GM19463 (cell line): ENCODE measurements around the gene PPA1.
"Not testable (repeated sequence)": the region's sequence is repeated elsewhere in the genome, so short reads cannot be mapped to it uniquely, and the experiment has no call there.

Experiments used
- ATAC-seq: cut with Tn5 transposase; IDR thresholded peaks from one replicate; pipeline ENCODE4 v1.9.1; 2021; ENCODE audit warnings: mild to moderate bottlenecking, moderate library complexity; ENCODE audit not compliant: unreplicated experiment

The PPA1 gene

DNA sequence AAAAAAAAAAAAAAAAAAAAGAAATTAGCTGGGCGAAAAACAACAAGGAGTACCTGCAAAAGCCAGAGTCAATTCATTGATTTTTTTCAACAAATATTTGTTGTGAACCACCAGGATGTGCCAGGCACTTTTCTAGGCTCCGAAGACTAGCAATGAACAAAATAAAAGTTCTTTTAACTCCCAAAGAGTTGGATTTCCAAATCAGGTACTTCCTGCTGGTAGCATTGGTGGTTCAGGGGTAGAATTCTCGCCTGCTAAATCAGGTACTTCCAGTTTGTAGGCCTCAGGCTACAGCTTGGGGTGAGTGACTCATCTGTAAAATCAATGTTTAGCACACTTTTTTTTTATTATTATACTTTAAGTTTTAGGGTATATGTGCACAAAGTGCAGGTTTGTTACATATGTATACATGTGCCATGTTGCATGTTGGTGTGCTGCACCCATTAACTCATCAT, 10.9 kb downstream of the PPA1 start:
- no peak for ATAC-seq

DNA sequence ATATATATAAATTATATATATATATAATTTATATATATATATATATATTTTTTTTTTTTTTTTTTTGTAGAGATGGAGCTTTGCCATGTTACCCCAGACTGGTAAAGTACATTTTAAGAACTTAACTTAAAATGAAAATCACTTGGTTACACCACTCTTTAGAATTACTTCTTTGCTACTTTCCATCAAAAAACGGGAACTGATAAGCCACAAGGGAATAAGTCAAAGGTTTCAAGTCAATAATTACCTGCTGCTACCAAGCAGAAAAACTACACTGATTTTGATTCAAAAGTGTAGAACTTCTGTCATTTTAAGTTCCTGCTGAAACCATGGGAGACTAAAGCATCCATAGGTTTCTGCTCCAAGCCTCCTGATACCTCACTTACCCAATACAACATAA, 12.2 kb downstream of the PPA1 start:
- no peak for ATAC-seq

DNA sequence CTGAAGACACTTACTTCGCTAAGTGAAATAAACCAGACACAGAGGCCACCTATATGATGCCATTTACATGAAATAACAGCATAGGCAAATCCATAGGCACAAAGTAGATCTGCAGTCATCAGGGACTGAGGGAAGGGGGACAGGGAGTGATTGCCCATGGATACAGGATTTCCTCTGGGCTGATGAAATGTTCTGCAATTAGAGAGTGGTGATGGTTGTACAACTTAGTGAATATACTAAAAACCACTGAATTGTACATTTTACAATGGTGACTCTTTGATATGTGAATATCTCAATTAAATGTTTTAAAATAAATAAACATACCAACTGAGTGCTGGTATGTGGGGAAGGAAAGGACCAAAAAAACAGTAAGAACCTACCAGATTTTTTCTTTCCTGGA, 20.4 kb downstream of the PPA1 start:
- ATAC-seq: no peak

DNA sequence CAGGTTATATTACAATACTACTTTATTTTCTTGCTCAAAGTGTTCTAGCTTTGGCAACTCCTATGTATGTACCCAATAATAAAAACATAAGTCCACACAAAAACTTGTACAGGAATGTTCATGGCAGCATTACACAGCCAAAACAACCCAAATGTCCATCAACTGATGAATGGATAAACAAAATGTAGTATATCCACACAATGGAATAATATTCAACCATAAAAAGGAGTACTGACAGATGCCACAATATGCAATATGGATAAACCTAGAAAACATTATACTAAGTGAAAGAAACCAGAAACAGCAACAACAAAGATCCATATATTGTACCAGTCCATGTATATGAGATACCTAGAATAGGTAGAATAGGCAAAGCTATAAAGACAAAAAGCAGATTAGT, 21.0 kb downstream of the PPA1 start:
- no peak for ATAC-seq

- no peak for ATAC-seq
These were observed 26.5 kb downstream of the PPA1 start for GRCh38 chr10:70206762-70207161.

GRCh38 chr10:70201105-70201504, 32.1 kb downstream of the PPA1 start:
- ATAC-seq: no peak

DNA sequence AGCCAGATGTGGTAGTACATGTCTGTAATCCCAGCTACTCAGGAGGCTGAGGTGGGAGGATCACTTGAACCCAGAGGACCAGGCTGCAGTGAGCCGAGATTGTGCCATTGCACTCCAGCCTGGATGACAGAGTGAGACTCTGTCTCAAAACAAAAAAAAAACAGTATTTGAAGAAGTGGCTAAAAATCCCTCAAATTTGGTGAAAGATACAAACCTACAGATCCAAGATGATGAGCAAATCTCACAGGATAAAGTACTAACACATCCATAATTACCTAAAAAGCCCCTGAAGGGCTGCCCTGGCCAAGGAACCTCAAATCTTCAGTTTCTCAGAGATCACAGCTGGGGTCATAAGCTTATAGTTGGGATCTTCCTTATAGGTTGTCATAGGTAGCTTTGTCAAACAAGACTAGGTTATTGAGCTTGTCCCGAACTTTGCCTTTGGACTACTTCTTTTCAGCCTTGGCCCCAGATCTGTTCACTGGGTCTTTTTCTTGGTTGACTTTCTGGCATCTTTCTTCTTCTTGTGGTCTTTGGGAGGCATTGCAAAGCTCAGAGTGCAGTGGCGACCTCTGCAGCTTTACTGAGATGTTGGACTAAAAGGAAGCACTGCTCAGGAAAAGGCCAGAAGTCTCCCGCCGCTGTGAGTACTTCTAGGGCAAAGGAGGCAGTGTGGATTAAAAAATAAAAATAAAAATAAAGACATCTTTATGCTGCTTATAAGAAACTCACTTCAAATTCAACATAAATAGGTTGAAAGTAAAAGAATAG, 34.3 kb downstream of the PPA1 start:
- ATAC-seq: no peak

GRCh38 chr10:70197235-70197945, 35.8 kb downstream of the PPA1 start:
- ATAC-seq: no peak

DNA sequence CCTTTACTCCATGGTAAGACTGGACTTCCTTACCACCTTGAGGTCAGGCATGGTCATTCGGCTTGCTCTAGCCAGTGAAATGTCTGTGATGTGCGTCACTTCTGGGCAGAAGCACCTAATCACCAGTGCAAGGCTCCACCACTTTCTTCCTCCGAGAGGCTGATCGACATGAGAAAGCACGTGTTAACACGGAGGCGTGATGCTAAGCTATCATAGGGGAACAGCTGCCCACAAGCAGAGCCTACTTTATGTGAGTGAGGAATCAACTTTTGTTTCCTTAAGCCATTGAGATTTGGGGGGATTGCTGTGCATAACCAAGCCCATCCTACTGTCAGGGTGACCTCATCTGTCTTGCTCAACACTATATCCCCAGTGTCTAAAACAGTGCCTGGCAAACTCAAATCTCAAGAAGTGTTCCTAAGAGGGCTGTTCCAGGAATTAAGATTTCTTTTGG, 39.8 kb downstream of the PPA1 start:
- ATAC-seq: no peak

DNA sequence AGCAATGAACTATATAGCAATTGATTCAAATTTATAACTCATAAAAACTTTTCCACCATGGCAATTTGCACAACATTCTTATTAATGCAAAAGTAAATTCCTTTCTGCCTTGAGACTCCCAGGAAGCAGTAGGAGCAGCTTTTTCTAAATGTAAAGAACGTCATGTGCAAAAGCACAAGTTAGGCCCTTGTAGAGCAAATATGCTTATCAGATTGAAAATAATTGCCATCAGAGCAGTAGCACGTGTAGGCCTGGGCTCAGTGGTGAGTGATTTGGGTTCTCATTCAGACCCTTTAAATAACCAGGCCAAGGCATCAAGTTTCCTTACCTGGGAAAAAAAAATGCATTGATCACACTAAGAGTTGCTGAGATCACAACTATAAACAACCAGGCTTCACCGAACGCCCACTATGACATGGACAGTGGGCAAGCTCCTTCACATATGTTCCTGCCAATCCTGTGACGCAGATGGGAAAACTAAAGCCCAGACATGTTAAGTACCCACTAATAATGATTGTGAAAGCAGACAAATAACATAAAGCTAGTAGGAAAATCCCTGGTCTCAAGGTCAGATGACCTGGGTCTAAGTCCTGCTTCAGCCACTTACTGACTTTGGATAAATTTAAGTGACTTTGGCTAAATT, 40.8 kb downstream of the PPA1 start:
- ATAC-seq: no peak

DNA sequence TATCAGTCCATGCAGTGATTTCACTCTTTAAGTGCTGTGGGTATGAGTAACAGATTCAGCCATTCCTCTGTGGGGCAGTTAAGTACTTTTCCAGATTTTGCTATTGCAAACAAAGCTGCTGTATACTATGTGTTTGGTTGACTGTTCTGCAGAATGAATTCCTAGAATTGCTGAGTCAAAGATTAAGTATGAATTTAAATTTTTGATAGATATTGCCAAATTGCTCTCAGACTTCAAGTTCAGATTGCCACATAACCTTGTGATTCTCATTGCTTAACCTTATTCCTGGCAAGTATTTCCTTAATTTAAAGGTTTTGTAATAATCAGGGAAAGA, 41.3 kb downstream of the PPA1 start:
- no peak for ATAC-seq

DNA sequence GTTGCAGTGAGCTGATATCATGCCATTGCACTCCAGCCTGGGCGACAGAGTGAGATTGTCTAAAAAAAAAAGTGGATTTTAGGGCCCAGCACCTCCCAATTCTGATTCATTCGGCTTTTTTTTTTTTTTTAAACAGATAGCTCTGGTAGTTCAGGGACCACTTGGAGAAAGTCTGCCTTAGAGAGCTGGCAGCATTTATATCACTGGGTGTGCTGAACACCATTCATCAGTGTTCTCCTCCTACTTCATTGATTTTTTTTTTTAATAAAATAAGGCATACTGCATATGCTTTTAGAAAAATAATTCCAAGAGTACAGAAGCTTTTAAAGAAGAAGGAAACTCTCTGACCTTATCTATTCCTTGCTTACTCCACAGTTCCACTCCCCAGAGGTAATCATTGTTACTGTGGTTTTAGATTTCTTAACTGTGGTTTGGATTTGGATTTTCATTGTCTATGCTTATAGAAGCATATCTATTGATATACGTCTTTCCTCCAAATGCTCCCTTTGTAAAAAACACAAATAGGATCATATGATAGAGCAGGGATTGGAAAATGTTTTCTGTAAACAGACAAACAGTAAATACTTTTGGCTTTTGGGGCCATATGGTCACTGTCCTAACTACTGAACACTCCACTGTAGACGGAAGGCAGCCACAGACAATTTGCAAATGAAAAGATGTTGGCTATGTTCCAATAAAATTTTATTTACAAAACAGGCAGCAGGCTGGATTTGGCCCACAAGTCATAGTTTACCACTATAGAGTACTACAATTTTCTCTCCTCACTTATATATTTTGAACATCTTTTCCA, 41.9 kb downstream of the PPA1 start:
- ATAC-seq: no peak

- ATAC-seq: no peak
These were observed 42.6 kb downstream of the PPA1 start for GRCh38 chr10:70190581-70190980.

GRCh38 chr10:70190102-70190501, 43.1 kb downstream of the PPA1 start:
- ATAC-seq: no peak

DNA sequence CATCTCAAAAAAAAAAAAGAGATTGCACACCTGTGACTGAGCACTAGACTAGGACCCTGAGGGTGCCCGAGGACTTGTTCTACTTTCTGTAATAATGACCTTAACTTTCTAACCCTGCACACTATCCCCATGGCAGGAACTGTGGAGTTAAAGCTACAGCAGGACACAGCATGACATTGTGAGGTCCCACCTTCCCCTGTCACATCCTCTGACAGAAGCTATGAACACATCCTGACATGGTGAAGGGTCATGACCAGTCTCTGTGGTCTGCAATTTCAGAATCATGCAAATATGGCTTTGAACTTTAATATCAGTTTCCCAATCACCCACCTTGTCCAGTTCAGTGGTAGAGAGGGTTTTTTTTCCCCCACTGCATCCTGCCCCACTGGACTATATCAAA, 44.5 kb downstream of the PPA1 start:
- no peak for ATAC-seq

GRCh38 chr10:70186571-70186970, 46.7 kb downstream of the PPA1 start:
- ATAC-seq: no peak

DNA sequence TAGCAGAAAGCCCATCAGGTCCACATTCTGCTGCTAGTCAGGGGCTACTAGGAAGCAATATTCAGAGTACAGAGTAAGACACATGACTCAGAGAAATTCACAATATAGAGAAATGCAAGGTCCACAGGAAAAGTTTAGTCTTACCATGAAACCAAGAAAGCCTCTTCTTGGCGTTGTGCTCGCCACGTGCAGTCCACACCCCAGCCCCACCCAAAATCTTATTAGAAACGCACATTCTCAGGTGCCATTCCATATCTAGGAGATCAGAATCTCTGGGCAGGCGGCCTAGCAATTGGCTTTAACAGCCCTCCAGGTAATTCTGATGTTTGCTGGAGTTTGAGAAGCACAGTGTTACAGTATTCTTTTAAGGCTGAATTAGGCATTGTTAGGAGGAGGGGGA, 47.1 kb downstream of the PPA1 start:
- no peak for ATAC-seq

DNA sequence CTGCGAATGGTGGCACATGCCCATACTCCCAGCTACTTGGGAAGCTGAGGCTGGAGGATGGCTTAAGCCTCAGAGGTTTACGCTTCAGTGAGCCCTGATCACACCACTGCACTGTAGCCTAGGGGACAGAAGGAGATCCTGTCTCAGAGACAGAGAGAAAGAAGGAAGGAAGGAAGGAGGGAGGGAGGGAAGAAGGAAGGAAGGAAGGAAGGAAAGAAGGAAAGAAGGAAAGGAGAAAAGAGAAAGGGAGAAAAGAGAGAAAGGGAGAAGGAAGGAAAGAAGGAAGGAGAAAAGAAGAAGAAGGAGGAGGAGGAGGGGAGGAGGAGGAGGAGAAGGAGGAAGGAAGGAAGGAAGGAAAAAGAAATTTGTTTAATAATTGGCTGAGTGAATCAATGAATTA, 49.9 kb downstream of the PPA1 start:
- ATAC-seq: no peak

- ATAC-seq: not testable (repeated sequence)
These were observed 54.0 kb downstream of the PPA1 start for GRCh38 chr10:70179209-70179608.

- ATAC-seq: no peak
These were observed 55.0 kb downstream of the PPA1 start for GRCh38 chr10:70178139-70178725.

GRCh38 chr10:70176441-70176840, 56.8 kb downstream of the PPA1 start:
- no peak for ATAC-seq
